ENCODE measurements around the gene LGI4.

LGI4 gene

DNA sequence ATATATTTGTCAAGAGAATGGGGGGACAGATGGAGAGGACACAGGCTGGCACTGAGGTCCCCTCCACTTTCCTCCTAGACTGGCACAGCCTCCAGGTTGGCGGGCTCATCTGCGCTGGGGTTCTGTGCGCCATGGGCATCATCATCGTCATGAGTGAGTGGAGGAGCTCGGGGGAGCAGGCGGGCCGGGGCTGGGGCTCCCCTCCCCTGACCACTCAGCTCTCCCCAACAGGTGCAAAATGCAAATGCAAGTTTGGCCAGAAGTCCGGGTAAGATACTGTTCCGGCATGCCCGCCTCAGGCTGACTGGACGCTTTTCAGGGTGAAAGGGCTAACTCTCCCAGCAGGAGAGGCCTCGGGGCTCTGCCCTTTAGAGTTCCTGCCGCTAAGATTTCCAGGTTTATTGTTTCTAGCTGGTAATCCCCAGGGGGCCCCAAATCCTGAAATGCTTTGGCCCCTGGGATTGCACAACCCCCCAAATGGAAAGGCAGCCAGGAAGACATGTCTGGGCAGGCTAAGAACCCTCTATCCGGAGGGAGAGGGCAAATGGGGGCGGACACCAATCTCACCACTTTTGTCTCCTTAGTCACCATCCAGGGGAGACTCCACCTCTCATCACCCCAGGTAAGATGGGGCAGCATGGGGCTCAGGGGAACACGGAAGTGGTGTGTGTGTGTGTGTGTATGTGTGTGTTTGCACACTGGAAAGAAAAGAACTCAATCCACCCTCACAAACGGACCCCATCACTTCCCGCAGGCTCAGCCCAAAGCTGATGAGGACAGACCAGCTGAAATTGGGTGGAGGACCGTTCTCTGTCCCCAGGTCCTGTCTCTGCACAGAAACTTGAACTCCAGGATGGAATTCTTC is 11.9 kb downstream of the LGI4 start:
- Histone ChIP-seq H4K20me1 (ENCODE audit: insufficient read depth, low read length) (no peaks in the 10 kb centered on the region), H3K4me1 (ENCODE audit: low read length) (peaks cover 7% of the 10 kb centered on the region), H3K4me3 (ENCODE audit: low read length) (no peak overlapping the region), H3K9me2 (replicated peaks; ENCODE audit: insufficient read depth, low read length) (no peaks in the 10 kb centered on the region), H3F3A (ENCODE audit: insufficient read depth, low read length) (no peaks in the 10 kb centered on the region), H3K9ac (ENCODE audit: low read length) (no peak overlapping the region), H3K9me3 (replicated peaks; ENCODE audit: insufficient read depth, low read length) (no peaks in the 10 kb centered on the region), H3K27ac (ENCODE audit: low read length) (no peak overlapping the region), H2AFZ (ENCODE audit: low read length) (no peak overlapping the region), H3K36me3 (replicated peaks; ENCODE audit: insufficient read depth, low read length) (no peaks in the 10 kb centered on the region), H3K4me2 (ENCODE audit: low read depth, low read length) (no peak overlapping the region), H3K79me2 (ENCODE audit: low read length) (no peaks in the 10 kb centered on the region), H3K27me3 (replicated peaks; ENCODE audit: insufficient read depth, low read length) (peaks cover 53% of the 10 kb centered on the region)
- TF ChIP-seq EZH2 (optimal IDR thresholded peaks at IDR 0.05; ENCODE audit: low read depth, low read length), result no peak
- TF ChIP-seq EZH2phosphoT487 (IDR thresholded peaks at IDR 0.05; ENCODE audit: low read length), result no peak
- TF ChIP-seq, protein P1, sequence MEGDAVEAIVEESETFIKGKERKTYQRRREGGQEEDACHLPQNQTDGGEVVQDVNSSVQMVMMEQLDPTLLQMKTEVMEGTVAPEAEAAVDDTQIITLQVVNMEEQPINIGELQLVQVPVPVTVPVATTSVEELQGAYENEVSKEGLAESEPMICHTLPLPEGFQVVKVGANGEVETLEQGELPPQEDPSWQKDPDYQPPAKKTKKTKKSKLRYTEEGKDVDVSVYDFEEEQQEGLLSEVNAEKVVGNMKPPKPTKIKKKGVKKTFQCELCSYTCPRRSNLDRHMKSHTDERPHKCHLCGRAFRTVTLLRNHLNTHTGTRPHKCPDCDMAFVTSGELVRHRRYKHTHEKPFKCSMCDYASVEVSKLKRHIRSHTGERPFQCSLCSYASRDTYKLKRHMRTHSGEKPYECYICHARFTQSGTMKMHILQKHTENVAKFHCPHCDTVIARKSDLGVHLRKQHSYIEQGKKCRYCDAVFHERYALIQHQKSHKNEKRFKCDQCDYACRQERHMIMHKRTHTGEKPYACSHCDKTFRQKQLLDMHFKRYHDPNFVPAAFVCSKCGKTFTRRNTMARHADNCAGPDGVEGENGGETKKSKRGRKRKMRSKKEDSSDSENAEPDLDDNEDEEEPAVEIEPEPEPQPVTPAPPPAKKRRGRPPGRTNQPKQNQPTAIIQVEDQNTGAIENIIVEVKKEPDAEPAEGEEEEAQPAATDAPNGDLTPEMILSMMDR (IDR thresholded peaks at IDR 0.05; ENCODE audit: low read length), result no peak
- no peak for DNase-seq

- no peaks in the 10 kb centered on the region for H4K20me1 ChIP-seq (ENCODE audit: insufficient read depth, low read length)
- no peak overlapping the region for H2AFZ ChIP-seq (ENCODE audit: low read length)
- no peaks in the 10 kb centered on the region for H3K79me2 ChIP-seq (ENCODE audit: low read length)
- H3K4me1 ChIP-seq (ENCODE audit: low read length), result peaks cover 7% of the 10 kb centered on the region
- no peaks in the 10 kb centered on the region for H3K9me3 ChIP-seq (replicated peaks; ENCODE audit: insufficient read depth, low read length)
- no peak overlapping the region for H3K4me3 ChIP-seq (ENCODE audit: low read length)
- TF ChIP-seq, protein P1 (IDR thresholded peaks at IDR 0.05; ENCODE audit: low read length), result no peak
- no peak for TF ChIP-seq EZH2phosphoT487 (IDR thresholded peaks at IDR 0.05; ENCODE audit: low read length)
- no peak for TF ChIP-seq EZH2 (optimal IDR thresholded peaks at IDR 0.05; ENCODE audit: low read depth, low read length)
- H3F3A ChIP-seq (ENCODE audit: insufficient read depth, low read length), result no peaks in the 10 kb centered on the region
- DNase-seq, result no peak
- H3K9me2 ChIP-seq (replicated peaks; ENCODE audit: insufficient read depth, low read length), result no peaks in the 10 kb centered on the region
- no peak overlapping the region for H3K27ac ChIP-seq (ENCODE audit: low read length)
- H3K4me2 ChIP-seq (ENCODE audit: low read depth, low read length), result no peak overlapping the region
- H3K27me3 ChIP-seq (replicated peaks; ENCODE audit: insufficient read depth, low read length), result peaks cover 69% of the 10 kb centered on the region
- no peak overlapping the region for H3K9ac ChIP-seq (ENCODE audit: low read length)
- no peaks in the 10 kb centered on the region for H3K36me3 ChIP-seq (replicated peaks; ENCODE audit: insufficient read depth, low read length)
Measured at GRCh38 chr19:35120898-35121297, 14.0 kb downstream of the LGI4 start.

GRCh38 chr19:35120492-35120891 is 14.4 kb downstream of the LGI4 start:
- H3K9ac ChIP-seq (ENCODE audit: low read length), result no peak overlapping the region
- H3F3A ChIP-seq (ENCODE audit: insufficient read depth, low read length), result no peaks in the 10 kb centered on the region
- no peaks in the 10 kb centered on the region for H3K9me3 ChIP-seq (replicated peaks; ENCODE audit: insufficient read depth, low read length)
- H3K36me3 ChIP-seq (replicated peaks; ENCODE audit: insufficient read depth, low read length), result no peaks in the 10 kb centered on the region
- no peaks in the 10 kb centered on the region for H4K20me1 ChIP-seq (ENCODE audit: insufficient read depth, low read length)
- no peak overlapping the region for H3K4me2 ChIP-seq (ENCODE audit: low read depth, low read length)
- no peaks in the 10 kb centered on the region for H3K79me2 ChIP-seq (ENCODE audit: low read length)
- TF ChIP-seq, protein P1 (IDR thresholded peaks at IDR 0.05; ENCODE audit: low read length), result no peak
- no peak for TF ChIP-seq EZH2 (optimal IDR thresholded peaks at IDR 0.05; ENCODE audit: low read depth, low read length)
- TF ChIP-seq EZH2phosphoT487 (IDR thresholded peaks at IDR 0.05; ENCODE audit: low read length), result no peak
- H3K27ac ChIP-seq (ENCODE audit: low read length), result no peak overlapping the region
- no peak for DNase-seq
- no peaks in the 10 kb centered on the region for H3K9me2 ChIP-seq (replicated peaks; ENCODE audit: insufficient read depth, low read length)
- peaks cover 73% of the 10 kb centered on the region for H3K27me3 ChIP-seq (replicated peaks; ENCODE audit: insufficient read depth, low read length)
- peaks cover 7% of the 10 kb centered on the region for H3K4me1 ChIP-seq (ENCODE audit: low read length)
- no peak overlapping the region for H2AFZ ChIP-seq (ENCODE audit: low read length)
- H3K4me3 ChIP-seq (ENCODE audit: low read length), result no peak overlapping the region
